ENCODE results near the gene SUPT3H.

DNA sequence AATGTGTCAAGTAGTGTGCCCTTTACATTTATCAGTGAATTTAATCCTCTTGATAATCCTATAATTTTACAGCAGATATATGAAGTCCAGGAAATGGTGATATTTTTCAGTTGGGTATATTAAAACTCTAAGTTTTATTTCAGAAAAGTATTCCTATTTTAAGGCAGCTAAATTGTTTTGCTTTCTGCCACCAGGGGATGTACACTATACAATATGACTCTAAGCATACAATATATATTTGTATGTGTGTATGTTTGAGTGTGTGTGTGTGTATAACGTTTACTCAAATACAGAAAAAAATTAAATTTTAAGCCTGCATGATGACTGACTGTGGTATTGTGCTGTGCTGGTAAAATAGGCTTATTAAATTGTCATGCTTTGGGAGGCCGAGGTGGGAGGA lies 151.7 kb downstream of the SUPT3H start:
- TF ChIP-seq, protein P1, sequence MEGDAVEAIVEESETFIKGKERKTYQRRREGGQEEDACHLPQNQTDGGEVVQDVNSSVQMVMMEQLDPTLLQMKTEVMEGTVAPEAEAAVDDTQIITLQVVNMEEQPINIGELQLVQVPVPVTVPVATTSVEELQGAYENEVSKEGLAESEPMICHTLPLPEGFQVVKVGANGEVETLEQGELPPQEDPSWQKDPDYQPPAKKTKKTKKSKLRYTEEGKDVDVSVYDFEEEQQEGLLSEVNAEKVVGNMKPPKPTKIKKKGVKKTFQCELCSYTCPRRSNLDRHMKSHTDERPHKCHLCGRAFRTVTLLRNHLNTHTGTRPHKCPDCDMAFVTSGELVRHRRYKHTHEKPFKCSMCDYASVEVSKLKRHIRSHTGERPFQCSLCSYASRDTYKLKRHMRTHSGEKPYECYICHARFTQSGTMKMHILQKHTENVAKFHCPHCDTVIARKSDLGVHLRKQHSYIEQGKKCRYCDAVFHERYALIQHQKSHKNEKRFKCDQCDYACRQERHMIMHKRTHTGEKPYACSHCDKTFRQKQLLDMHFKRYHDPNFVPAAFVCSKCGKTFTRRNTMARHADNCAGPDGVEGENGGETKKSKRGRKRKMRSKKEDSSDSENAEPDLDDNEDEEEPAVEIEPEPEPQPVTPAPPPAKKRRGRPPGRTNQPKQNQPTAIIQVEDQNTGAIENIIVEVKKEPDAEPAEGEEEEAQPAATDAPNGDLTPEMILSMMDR (IDR thresholded peaks at IDR 0.05; ENCODE audit: low read depth, low read length, missing input control) = no peak
- TF ChIP-seq TAF1 (conservative IDR thresholded peaks at IDR 0.05) (no peak), RAD21 (IDR thresholded peaks at IDR 0.05) (no peak), YY1 (IDR thresholded peaks at IDR 0.05) (no peak), EGR1 (IDR thresholded peaks at IDR 0.05; ENCODE audit: low read depth in 2 of 2) (no peak), JUND (IDR thresholded peaks at IDR 0.05) (no peak), RXRA (IDR thresholded peaks at IDR 0.05) (no peak), HNF4A (conservative IDR thresholded peaks at IDR 0.05) (no peak), FOXA1 (IDR thresholded peaks at IDR 0.05) (no peak), HNF4G (IDR thresholded peaks at IDR 0.05) (no peak)
- TF ChIP-seq, protein P2, sequence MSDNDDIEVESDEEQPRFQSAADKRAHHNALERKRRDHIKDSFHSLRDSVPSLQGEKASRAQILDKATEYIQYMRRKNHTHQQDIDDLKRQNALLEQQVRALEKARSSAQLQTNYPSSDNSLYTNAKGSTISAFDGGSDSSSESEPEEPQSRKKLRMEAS (IDR thresholded peaks at IDR 0.05) = no peak
